Tibial artery (tissue), 4 donors: ENCODE measurements around the gene CBARP.

Experiments used
- DNase-seq, 2 donors: peaks; one replicate each; pipeline ENCODE4 v3.0.0-alpha.2; 2019
- H3K27ac ChIP-seq, 2 donors: fragments of 200-600 bp; sonication (generic) in 1 of 2; 1 replicate in 1 of 2; 2 replicates in 1 of 2; pipeline ENCODE4 v1.5.1; 2018 to 2019; ENCODE audit warnings: mild to moderate bottlenecking in 1 of 2
- H3K27me3 ChIP-seq, 2 donors: fragments of 200-600 bp; sonication (generic) in 1 of 2; one replicate each; pipeline versions ENCODE4 v1.5.1 to v1.6.0; 2016 to 2019
- H3K36me3 ChIP-seq, 3 donors: fragments of 200-600 bp; sonication (generic) in 2 of 3; one replicate each; pipeline ENCODE4 v1.5.1; 2016 to 2019; ENCODE audit warnings: mild to moderate bottlenecking in 2 of 3
- H3K4me1 ChIP-seq, 4 donors: fragments of 200-600 bp; sonication (generic) in 2 of 4; 1 replicate in 3 of 4; 2 replicates in 1 of 4; pipeline ENCODE4 v1.5.1; 2016 to 2019
- H3K4me3 ChIP-seq, 2 donors: fragments of 200-600 bp; sonication (generic) in 1 of 2; 1 replicate in 1 of 2; 2 replicates in 1 of 2; pipeline ENCODE4 v1.5.1; 2018 to 2019; ENCODE audit warnings: mild to moderate bottlenecking in 2 of 2
- H3K9me3 ChIP-seq, 3 donors: fragments of 200-600 bp; sonication (generic) in 1 of 3; one replicate each; pipeline ENCODE4 v1.5.1; 2016 to 2019
- CTCF ChIP-seq, 2 experiments: fragments of 200-600 bp in 1 of 2; fragments of 450-650 bp in 1 of 2; IDR thresholded peaks; one replicate each; pipeline ENCODE4 v1.5.1; 2017 to 2019; ENCODE audit warnings: antibody characterized with exemption in 2 of 2, mild to moderate bottlenecking in 1 of 2, moderate library complexity in 1 of 2
- intact Hi-C: fragments of 100-400 bp; cut with DNase I; formaldehyde crosslinking; loops from one replicate; pipeline ENCODE4 v1.15.0; 2023; ENCODE audit warnings: low total_unique reads

The CBARP gene

GRCh38 chr19:1238369-1239303 is 831 bp upstream of the CBARP start:
- no peak for TF ChIP-seq CTCF (IDR thresholded peaks at IDR 0.05)
- Histone ChIP-seq H3K9me3 (no peaks in the 10 kb centered on the region), H3K27ac (peak overlapping the region; percentile 98 to 99), H3K27me3 (peaks cover 0 to 11% of the 10 kb centered on the region in 2 donors), H3K36me3 (no peaks in the 10 kb centered on the region), H3K4me3 (peak overlapping the region; percentile 50 to 67), H3K4me1 (peaks cover 11 to 62% (median 53%) of the 10 kb centered on the region in 4 donors)
- intact Hi-C loops, result loop anchor here (5.0 kb wide), 1 partner anchor 254 kb away; the partner anchor contains the start of genes PCSK4 and REEP6
- no peak for DNase-seq

- Histone ChIP-seq H3K27ac (peak overlapping the region; percentile 9 to 40), H3K27me3 (peaks cover 0 to 11% of the 10 kb centered on the region in 2 donors), H3K36me3 (no peaks in the 10 kb centered on the region), H3K9me3 (no peaks in the 10 kb centered on the region), H3K4me1 (peaks cover 11 to 55% (median 44%) of the 10 kb centered on the region in 4 donors), H3K4me3 (peak overlapping the region; percentile 50 to 67)
- intact Hi-C loops, result loop anchor here (5.0 kb wide), 1 partner anchor 255 kb away; the partner anchor contains the start of genes PCSK4 and REEP6
- no peak for DNase-seq
- TF ChIP-seq CTCF (IDR thresholded peaks at IDR 0.05), result no peak
Observed at GRCh38 chr19:1237027-1237659, 662 bp downstream of the CBARP start.

- Histone ChIP-seq H3K27ac (no peak overlapping the region), H3K27me3 (peaks cover 0 to 11% of the 10 kb centered on the region in 2 donors), H3K9me3 (no peaks in the 10 kb centered on the region), H3K4me3 (peak overlapping the region; percentile 50 to 67), H3K36me3 (no peaks in the 10 kb centered on the region), H3K4me1 (peaks cover 11 to 53% (median 42%) of the 10 kb centered on the region in 4 donors)
- intact Hi-C loops, result loop anchor here (5.0 kb wide), 1 partner anchor 256 kb away; the partner anchor contains the start of genes PCSK4 and REEP6
- DNase-seq, result no peak
- TF ChIP-seq CTCF (IDR thresholded peaks at IDR 0.05), result no peak
Observed at GRCh38 chr19:1236576-1236975, 1.2 kb downstream of the CBARP start.

- intact Hi-C loops, result loop anchor here (5.0 kb wide), 1 partner anchor 256 kb away; the partner anchor contains the start of genes PCSK4 and REEP6
- Histone ChIP-seq H3K36me3 (no peaks in the 10 kb centered on the region), H3K9me3 (no peaks in the 10 kb centered on the region), H3K4me3 (no peak overlapping the region), H3K27me3 (peaks cover 0 to 11% of the 10 kb centered on the region in 2 donors), H3K4me1 (peaks cover 6 to 47% (median 36%) of the 10 kb centered on the region in 4 donors), H3K27ac (no peak overlapping the region)
- no peak for TF ChIP-seq CTCF (IDR thresholded peaks at IDR 0.05)
- no peak for DNase-seq
Observed at GRCh38 chr19:1235625-1236538, 1.9 kb downstream of the CBARP start.

GRCh38 chr19:1234955-1235380 is 2.8 kb downstream of the CBARP start:
- H3K27me3 ChIP-seq, result peaks cover 0 to 11% of the 10 kb centered on the region in 2 donors

More at GRCh38 chr19:1234955-1235380, 2.8 kb downstream of the CBARP start:
- Histone ChIP-seq H3K36me3 (no peaks in the 10 kb centered on the region), H3K4me3 (no peak overlapping the region), H3K9me3 (no peaks in the 10 kb centered on the region), H3K4me1 (peaks cover 0 to 38% (median 28%) of the 10 kb centered on the region in 4 donors), H3K27ac (no peak overlapping the region)
- intact Hi-C loops, result loop anchor here (5.0 kb wide), 1 partner anchor 257 kb away; the partner anchor contains the start of genes PCSK4 and REEP6
- TF ChIP-seq CTCF (IDR thresholded peaks at IDR 0.05), result no peak
- DNase-seq, result no peak
